Osteoblast (primary cell): ENCODE results near the gene DAB2IP. TPM values are rescaled to one million over a fixed set of nuclear protein-coding genes. Genes with fewer than 3 reads are reported as not detected.

Source experiments
- DNase-seq: peaks from one replicate; pipeline ENCODE4 v3.0.0; 2011; ENCODE audit warnings: low spot score, mixed read lengths; ENCODE audit not compliant: insufficient read length; ENCODE audit errors: missing footprints
- H2AFZ ChIP-seq: 2 replicates; pipeline ENCODE4 v1.6.0; 2011; ENCODE audit warnings: mild to moderate bottlenecking, low read length
- H3K27ac ChIP-seq: 2 replicates; pipeline ENCODE4 v1.5.1; 2011; ENCODE audit warnings: mild to moderate bottlenecking, low read depth, low read length, moderate library complexity
- H3K27me3 ChIP-seq: 2 replicates; pipeline ENCODE4 v1.6.0; 2012; ENCODE audit warnings: mild to moderate bottlenecking, control low read depth, inconsistent platforms, low read length, moderate library complexity; ENCODE audit not compliant: insufficient read depth
- H3K36me3 ChIP-seq: 2 replicates; pipeline ENCODE4 v1.5.1; 2011; ENCODE audit warnings: mild to moderate bottlenecking, low read length, control low read depth, moderate library complexity; ENCODE audit not compliant: insufficient read depth
- H3K4me1 ChIP-seq: 2 replicates; pipeline ENCODE4 v1.5.1; 2011; ENCODE audit warnings: mild to moderate bottlenecking, low read length, control low read depth, moderate library complexity; ENCODE audit not compliant: insufficient read depth
- H3K4me2 ChIP-seq: 2 replicates; pipeline ENCODE4 v1.6.0; 2011; ENCODE audit warnings: mild to moderate bottlenecking, low read length; ENCODE audit not compliant: insufficient read depth
- H3K4me3 ChIP-seq: fragments of 200-600 bp; sonication (generic); 3 replicates; pipeline ENCODE4 v1.5.1; 2012; ENCODE audit warnings: mild to moderate bottlenecking, low read length, inconsistent platforms; ENCODE audit not compliant: insufficient read depth
- H3K79me2 ChIP-seq: 2 replicates; pipeline ENCODE4 v1.6.0; 2012; ENCODE audit warnings: mild to moderate bottlenecking, low read length, control low read depth, inconsistent platforms; ENCODE audit not compliant: insufficient read depth
- H3K9me3 ChIP-seq: 2 replicates; pipeline ENCODE4 v1.5.1; 2011; ENCODE audit warnings: low read depth, low read length, control low read depth
- H4K20me1 ChIP-seq: 2 replicates; pipeline ENCODE4 v1.6.0; 2012; ENCODE audit warnings: mild to moderate bottlenecking, low read length, control low read depth; ENCODE audit not compliant: insufficient read depth
- CTCF ChIP-seq: IDR thresholded peaks from 2 replicates; pipeline ENCODE4 v1.5.1; 2011; ENCODE audit warnings: mild to moderate bottlenecking, low read depth, low read length, moderate library complexity; ENCODE audit errors: extremely low read depth
- total RNA-seq: library from RNA; depleted of rRNA; stranded (reverse); fragments of >200 nt; gene quantifications from 2 replicates; pipeline ENCODE4 v1.2.3, GENCODE V29; 2012

The DAB2IP gene
- total RNA-seq, 1 donor: 60.8 TPM

- no peak overlapping the region for H3K4me3 ChIP-seq
- H3K36me3 ChIP-seq: no peaks in the 10 kb centered on the region
- DNase-seq: peak; percentile 47
- H3K79me2 ChIP-seq: no peaks in the 10 kb centered on the region
- H3K27ac ChIP-seq: no peak overlapping the region
- no peaks in the 10 kb centered on the region for H3K4me1 ChIP-seq
- H3K27me3 ChIP-seq: peaks cover 5% of the 10 kb centered on the region
- H2AFZ ChIP-seq: no peak overlapping the region
- no peaks in the 10 kb centered on the region for H4K20me1 ChIP-seq
- no peak for TF ChIP-seq CTCF
- no peak overlapping the region for H3K4me2 ChIP-seq
- H3K9me3 ChIP-seq: no peaks in the 10 kb centered on the region
Observed at GRCh38 chr9:121645003-121645402, 6.4 kb upstream of the DAB2IP start.

GRCh38 chr9:121645853-121646807 is 5.3 kb upstream of the DAB2IP start:
- Histone ChIP-seq H3K4me3 (no peak overlapping the region), H3K27ac (no peak overlapping the region), H3K79me2 (no peaks in the 10 kb centered on the region), H3K4me1 (no peaks in the 10 kb centered on the region), H3K27me3 (peaks cover 13% of the 10 kb centered on the region), H3K36me3 (no peaks in the 10 kb centered on the region), H3K4me2 (no peak overlapping the region), H4K20me1 (no peaks in the 10 kb centered on the region), H3K9me3 (no peaks in the 10 kb centered on the region), H2AFZ (no peak overlapping the region)
- TF ChIP-seq CTCF: no peak
- DNase-seq: no peak

GRCh38 chr9:121646992-121647391 is 4.4 kb upstream of the DAB2IP start:
- Histone ChIP-seq H3K79me2 (no peaks in the 10 kb centered on the region), H2AFZ (no peak overlapping the region), H3K27ac (no peak overlapping the region), H3K9me3 (no peaks in the 10 kb centered on the region), H3K4me3 (no peak overlapping the region), H4K20me1 (no peaks in the 10 kb centered on the region), H3K4me2 (no peak overlapping the region), H3K36me3 (no peaks in the 10 kb centered on the region), H3K4me1 (peaks cover 3% of the 10 kb centered on the region), H3K27me3 (peaks cover 21% of the 10 kb centered on the region)
- TF ChIP-seq CTCF: no peak
- peak; percentile 42 for DNase-seq

GRCh38 chr9:121648172-121648571 is 3.3 kb upstream of the DAB2IP start:
- no peaks in the 10 kb centered on the region for H3K36me3 ChIP-seq

More at GRCh38 chr9:121648172-121648571, 3.3 kb upstream of the DAB2IP start:
- Histone ChIP-seq H3K27ac (no peak overlapping the region), H3K9me3 (no peaks in the 10 kb centered on the region), H3K27me3 (peaks cover 30% of the 10 kb centered on the region), H3K4me1 (peaks cover 8% of the 10 kb centered on the region), H3K4me3 (no peak overlapping the region), H2AFZ (no peak overlapping the region), H4K20me1 (no peaks in the 10 kb centered on the region), H3K79me2 (no peaks in the 10 kb centered on the region), H3K4me2 (no peak overlapping the region)
- DNase-seq: no peak
- TF ChIP-seq CTCF: no peak
